GM03348 (cell line): ENCODE results near the gene MGLL.

Experiments used
- DNase-seq: peaks from one replicate; pipeline ENCODE4 v3.0.0; 2012; ENCODE audit warnings: low spot score

MGLL gene

DNA sequence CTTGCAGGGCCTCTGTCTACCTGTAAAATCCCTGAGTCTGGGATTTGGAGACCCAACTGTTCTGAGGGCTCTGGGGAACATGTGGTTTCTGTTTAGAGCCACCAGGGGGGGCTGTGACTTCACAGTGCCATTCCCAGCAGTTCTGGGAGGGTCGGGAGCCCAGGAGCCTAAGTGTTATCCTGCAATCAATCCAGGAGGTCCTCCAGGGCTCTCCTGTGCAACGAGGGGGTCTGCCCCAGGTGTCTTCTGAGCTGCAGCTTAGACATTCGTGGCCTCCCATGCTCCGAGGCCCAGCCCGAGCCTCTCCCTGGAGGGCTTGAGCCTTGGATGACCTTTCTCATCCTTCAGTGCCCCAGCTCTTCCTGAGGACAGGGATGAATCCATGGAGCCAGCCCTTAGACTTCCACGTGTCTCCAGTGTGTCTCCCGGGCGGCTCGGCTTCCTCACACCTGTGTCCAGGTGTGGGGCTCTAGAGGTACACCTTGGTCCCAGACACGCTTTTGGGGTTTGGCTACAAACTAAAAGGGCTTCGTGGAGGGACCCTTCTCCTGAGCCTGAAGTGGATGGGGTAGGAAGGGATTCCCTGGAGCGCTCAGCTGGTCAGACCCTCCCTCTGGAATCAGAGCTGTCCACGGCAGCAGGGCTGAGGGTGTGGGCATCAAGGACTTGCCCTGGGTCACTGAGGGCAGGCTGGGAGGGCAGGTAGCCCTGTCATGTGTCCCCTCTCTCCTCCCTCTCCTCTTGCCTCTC lies 169.9 kb downstream of the MGLL start:
- DNase-seq: peak; percentile 72

DNA sequence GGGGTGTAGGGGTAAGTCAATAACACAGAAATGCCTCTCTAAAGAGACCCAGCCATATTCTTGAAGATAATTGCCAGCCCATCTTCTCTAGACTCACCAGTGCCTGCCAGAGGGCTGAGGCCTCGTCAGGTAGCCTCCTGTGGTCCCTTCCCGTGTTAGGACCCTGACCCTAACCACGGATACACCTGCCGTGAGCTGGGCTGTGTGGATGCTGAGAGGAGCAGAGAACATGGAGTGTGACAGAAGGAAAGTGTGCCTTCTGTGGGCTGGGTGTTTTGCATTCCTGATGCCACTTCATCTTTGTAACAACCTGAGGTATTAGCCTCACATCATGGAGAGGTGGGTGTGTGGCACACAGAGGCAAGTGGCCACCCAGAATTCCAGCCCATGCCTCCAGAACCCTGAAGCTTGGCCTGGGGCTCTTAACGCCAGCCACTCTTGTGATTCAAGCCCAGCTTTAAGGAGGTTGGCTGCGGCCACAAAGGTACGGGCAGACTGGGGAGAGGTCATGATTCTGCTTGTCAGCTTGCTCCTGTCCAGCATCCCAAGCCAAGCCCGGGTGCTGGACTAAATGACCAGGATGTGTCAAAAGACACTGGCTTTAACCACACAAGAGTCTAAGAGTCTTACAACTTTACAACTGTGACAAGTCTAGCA lies 170.7 kb downstream of the MGLL start:
- DNase-seq: no peak

DNA sequence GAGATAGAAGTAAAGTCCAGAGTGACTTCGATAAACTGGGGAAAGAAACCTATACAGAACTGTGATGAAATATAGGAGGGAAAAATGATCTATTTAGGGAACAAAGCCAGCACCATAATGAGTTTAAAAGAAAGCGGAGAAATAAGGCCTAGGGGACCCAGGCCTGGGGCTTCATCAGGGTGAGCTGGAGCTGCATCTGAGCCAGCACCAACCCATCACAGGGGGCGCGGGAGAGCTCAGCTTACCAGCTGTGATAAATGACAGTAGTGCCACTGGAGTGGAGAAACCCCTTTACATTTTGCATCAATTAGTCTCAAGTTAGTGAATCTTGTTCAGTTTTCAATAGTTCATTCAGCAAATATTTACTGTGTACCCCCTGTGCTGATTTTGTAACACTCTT lies 172.1 kb downstream of the MGLL start:
- DNase-seq: no peak

DNA sequence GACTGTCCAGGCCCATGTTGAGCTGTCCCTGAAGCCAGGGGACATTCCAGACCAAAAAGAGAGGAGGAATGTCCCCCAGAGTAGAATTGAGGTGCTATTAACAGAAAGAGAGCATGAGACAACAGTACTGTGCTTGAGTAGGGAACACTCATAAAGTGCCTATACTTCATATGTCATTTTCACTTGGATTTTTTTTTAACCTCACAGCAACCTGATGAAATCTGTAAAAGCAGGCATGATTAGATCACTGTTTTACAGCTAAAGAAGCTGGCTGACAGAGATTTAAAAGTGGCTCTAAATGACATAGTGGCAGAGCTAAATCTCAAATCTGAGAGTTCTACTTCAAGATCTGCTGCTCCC lies 174.5 kb downstream of the MGLL start:
- DNase-seq: no peak

DNA sequence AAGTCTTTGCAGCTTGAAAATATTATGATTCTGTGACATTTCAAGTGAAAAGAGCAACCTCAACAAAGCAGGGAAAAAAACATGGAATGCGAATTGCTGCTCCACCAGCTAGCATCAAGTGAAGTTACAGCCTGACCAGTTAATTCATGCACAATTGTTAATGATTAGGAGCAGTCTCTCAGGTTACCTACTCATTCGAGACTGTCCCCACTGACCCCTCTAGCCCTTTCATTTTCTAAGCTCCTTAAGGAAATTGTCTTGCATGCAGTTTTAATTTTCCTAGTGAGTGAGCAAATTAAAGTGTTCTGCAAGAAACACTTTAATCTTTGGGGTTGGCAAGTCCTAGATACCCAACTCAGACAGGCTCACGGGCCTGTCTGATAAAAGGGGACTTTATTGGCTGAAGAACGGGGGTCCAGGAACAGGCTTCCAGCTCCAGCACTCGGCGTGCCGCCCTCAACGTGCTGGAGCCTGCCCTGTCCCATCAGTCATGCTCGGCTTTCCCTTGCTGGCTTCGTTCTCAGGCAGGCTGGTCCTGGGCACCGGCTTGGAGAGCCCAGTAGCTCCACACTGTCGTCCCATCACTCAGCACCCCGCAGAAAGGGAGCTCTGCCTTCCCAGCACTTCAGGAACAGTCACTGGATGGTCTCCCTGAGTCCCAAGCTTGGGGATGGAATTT lies 175.0 kb downstream of the MGLL start:
- DNase-seq: no peak

DNA sequence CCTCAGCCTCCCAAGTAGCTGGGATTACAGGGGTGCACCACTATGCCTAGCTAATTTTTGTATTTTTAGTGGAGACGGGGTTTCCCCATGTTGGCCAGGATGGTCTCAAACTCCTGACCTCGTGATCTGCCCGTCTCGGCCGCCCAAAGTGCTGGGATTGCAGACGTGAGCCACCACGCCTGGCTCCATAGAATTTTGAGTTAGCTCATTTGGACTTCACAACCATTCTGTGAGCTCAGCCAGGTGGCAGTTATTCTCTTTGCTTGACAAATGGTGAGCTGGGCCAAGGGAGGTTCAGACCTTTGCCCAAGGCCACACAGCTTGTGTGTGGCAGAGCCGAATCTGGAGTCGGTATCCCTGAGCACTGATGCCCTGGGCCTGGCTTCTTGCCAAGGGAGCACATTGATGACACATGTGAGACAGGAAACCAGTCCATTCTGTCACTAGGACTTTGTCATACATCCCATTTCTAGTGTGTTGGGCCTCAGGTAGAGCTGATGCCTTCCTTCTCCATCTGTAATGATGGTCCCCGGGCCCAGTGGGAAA lies 175.7 kb downstream of the MGLL start:
- no peak for DNase-seq

DNA sequence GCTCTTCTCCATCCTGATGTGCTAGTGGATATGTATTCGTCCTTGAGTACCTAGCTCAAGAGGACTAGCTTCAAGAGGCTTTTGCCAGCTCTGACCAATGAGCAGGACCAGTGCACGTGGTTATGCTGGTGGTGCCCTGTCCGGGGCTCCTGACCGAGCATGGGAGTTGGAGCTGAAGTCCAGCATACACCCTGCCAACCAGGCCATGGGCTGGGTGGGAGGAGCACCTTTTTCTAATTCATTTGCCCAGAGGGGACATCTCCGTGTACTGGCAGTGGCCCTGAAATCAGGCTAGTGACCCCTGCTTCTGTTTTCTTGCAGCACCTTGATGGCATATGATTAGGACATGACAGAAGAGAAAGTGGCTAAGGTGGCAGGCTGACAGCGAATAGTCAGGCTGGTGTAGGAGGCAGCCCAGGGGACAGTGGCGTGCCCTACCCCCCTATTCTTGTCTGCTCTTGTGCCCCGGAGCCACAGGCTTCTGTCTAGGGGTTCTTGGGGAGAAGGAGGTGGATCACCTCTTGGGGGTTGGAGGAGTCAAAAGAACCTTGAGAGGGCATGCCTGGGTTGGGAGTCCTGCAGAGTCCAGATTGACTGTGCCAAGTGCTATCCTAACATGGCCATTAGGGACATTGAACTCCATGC lies 176.8 kb downstream of the MGLL start:
- no peak for DNase-seq

GRCh38 chr3:127644641-127645370 lies 177.5 kb downstream of the MGLL start:
- no peak for DNase-seq

- DNase-seq: no peak
Measured at GRCh38 chr3:127640042-127640355, 182.3 kb downstream of the MGLL start.

DNA sequence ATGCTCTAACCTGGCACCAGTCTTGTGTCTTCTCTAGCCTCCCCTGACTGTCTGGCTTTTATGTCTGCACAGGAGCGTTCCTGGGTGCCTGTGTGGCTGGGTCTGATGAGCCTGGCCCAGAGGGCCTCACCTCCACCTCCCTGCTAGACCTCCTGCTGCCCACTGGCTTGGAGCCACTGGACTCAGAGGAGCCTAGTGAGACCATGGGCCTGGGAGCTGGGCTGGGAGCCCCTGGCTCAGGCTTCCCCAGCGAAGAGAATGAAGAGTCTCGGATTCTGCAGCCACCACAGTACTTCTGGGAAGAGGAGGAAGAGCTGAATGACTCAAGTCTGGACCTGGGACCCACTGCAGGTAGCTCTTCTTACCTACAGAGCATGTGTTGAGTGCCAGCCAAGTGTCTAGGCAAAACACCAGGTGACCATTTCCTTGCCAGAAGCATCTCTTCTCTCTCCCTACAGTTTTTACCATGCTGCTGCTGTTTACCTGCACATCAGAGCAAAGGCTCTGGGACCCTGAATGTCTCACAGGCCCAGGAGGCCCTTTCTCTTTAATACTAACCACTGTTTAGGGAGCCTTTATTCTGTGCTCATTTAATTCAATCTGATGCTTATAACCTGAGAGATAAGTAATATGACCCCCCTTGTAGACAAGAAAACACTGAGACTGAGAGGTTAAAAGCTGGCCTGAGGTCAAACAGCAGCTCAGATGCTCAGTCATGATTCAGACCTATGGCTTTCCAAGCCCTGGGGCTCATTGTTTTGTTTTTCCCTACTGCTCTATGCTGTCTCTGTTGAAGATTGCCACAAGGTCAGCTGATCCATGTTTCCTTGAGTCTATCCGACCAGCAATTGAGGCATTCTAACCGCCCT lies 182.9 kb downstream of the MGLL start:
- no peak for DNase-seq
